H1 (cell line): ENCODE measurements around the gene RAD51B. TPM values are rescaled to one million over a fixed set of nuclear protein-coding genes. Genes with fewer than 3 reads are reported as not detected.

Source experiments
- CTCF ChIA-PET: fragments of 300-600 bp; sonication (Branson Sonifier 250); formaldehyde crosslinking; loops from one replicate; lab custom pipeline; 2021; ENCODE audit not compliant: partially characterized antibody; lab: Charles Lee
- POLR2A ChIA-PET: fragments of 300-600 bp; sonication (Branson Sonifier 250); formaldehyde crosslinking; loops from one replicate; lab custom pipeline; 2021; ENCODE audit warnings: inconsistent platforms; ENCODE audit not compliant: partially characterized antibody; lab: Charles Lee
- DNase-seq, 2 experiments: peaks; one replicate each; pipeline versions ENCODE4 v3.0.0 to v3.0.0-alpha.2; 2010 to 2022; ENCODE audit warnings: low spot score in 2 of 2, low read depth in 1 of 2, mixed read lengths in 1 of 2
- FAIRE-seq: peaks from 2 replicates; lab custom pipeline; 2011; peaks lifted over from hg19 to GRCh38; lab: Jason Lieb, UNC
- H2AFZ ChIP-seq: 2 replicates; pipeline ENCODE4 v1.8.1; 2012; ENCODE audit warnings: low read length, inconsistent platforms
- H2AK5ac ChIP-seq: 2 replicates; pipeline ENCODE4 v1.6.1; 2013; ENCODE audit warnings: low read depth, low read length
- H2BK120ac ChIP-seq: replicated peaks from 2 replicates; pipeline ENCODE3; 2013; ENCODE audit warnings: low read depth, low read length, inconsistent platforms
- H2BK12ac ChIP-seq: 2 replicates; pipeline ENCODE4 v1.6.1; 2013; ENCODE audit warnings: low read depth, low read length
- H2BK15ac ChIP-seq: 2 replicates; pipeline ENCODE4 v1.6.1; 2013; ENCODE audit warnings: low read length
- H2BK20ac ChIP-seq: 2 replicates; pipeline ENCODE4 v1.6.1; 2013; ENCODE audit warnings: low read length
- H2BK5ac ChIP-seq: 2 replicates; pipeline ENCODE4 v1.6.1; 2013; ENCODE audit warnings: low read depth, low read length
- H3K14ac ChIP-seq: 2 replicates; pipeline ENCODE4 v1.6.1; 2013; ENCODE audit warnings: inconsistent platforms; ENCODE audit not compliant: insufficient read length
- H3K18ac ChIP-seq: 2 replicates; pipeline ENCODE4 v1.6.1; 2013; ENCODE audit warnings: low read length; ENCODE audit errors: extremely low read depth
- H3K23ac ChIP-seq: 2 replicates; pipeline ENCODE4 v1.6.1; 2013; ENCODE audit warnings: inconsistent platforms; ENCODE audit not compliant: insufficient read length
- H3K23me2 ChIP-seq: 2 replicates; pipeline ENCODE4 v1.6.1; 2013; ENCODE audit warnings: low read depth, low read length
- H3K27ac ChIP-seq: 2 replicates; pipeline ENCODE4 v1.6.1; 2011; ENCODE audit warnings: low read depth, low read length, inconsistent platforms
- H3K27me3 ChIP-seq, 4 experiments: replicated peaks in 1 of 4; 1 replicate in 1 of 4; 2 replicates in 3 of 4; pipeline versions ENCODE4 v1.6.1 to v1.8.1; 2011 to 2013; ENCODE audit warnings: low read length in 3 of 4, mild to moderate bottlenecking in 3 of 4, inconsistent platforms in 2 of 4, mixed read lengths in 2 of 4, moderate library complexity in 1 of 4; ENCODE audit not compliant: control insufficient read depth in 3 of 4, insufficient read depth in 3 of 4; ENCODE audit errors: extremely low read depth in 1 of 4
- H3K36me3 ChIP-seq, 4 experiments: 2 replicates each; pipeline versions ENCODE4 v1.6.1 to v1.8.1; 2011 to 2013; ENCODE audit warnings: mild to moderate bottlenecking in 4 of 4, low read length in 3 of 4, moderate library complexity in 2 of 4, control low read depth in 1 of 4, inconsistent platforms in 1 of 4; ENCODE audit not compliant: insufficient read depth in 4 of 4, control insufficient read depth in 2 of 4
- H3K4ac ChIP-seq: replicated peaks from 2 replicates; pipeline ENCODE3; 2013; ENCODE audit warnings: low read length, low read depth, mixed read lengths, inconsistent platforms; ENCODE audit not compliant: insufficient read length
- H3K4me1 ChIP-seq, 4 experiments: replicated peaks in 1 of 4; 1 replicate in 1 of 4; 2 replicates in 3 of 4; pipeline versions ENCODE4 v1.6.1 to v1.8.1; 2011 to 2013; ENCODE audit warnings: low read length in 3 of 4, inconsistent platforms in 2 of 4, mixed read lengths in 1 of 4; ENCODE audit not compliant: insufficient read depth in 4 of 4, control insufficient read depth in 3 of 4
- H3K4me2 ChIP-seq, 2 experiments: 2 replicates each; pipeline versions ENCODE4 v1.6.1 to v1.8.1; 2011 to 2013; ENCODE audit warnings: low read depth in 2 of 2, low read length in 2 of 2, control low read depth in 1 of 2, inconsistent platforms in 1 of 2, mild to moderate bottlenecking in 1 of 2; ENCODE audit not compliant: insufficient read depth in 1 of 2
- H3K4me3 ChIP-seq, 4 experiments: fragments of 200-600, 300-600 bp in 1 of 4; sonication (generic), shearing (Covaris generic), sonication (Bioruptor Twin) in 1 of 4; 2 replicates each; pipeline versions ENCODE4 v1.5.1 to v1.8.1; 2011 to 2016; ENCODE audit warnings: low read length in 4 of 4, low read depth in 3 of 4, control low read depth in 2 of 4, inconsistent platforms in 2 of 4, mild to moderate bottlenecking in 2 of 4, mixed read lengths in 1 of 4, moderate library complexity in 1 of 4; ENCODE audit not compliant: insufficient read depth in 2 of 4; ENCODE audit errors: extremely low read depth in 1 of 4
- H3K56ac ChIP-seq: replicated peaks from 2 replicates; pipeline ENCODE3; 2013; ENCODE audit warnings: low read depth, mild to moderate bottlenecking, mixed read lengths, low read length, inconsistent platforms; ENCODE audit not compliant: insufficient read length
- H3K79me1 ChIP-seq: 2 replicates; pipeline ENCODE4 v1.6.1; 2013; ENCODE audit warnings: low read depth, low read length, control low read depth
- H3K79me2 ChIP-seq, 2 experiments: 2 replicates each; pipeline versions ENCODE4 v1.6.1 to v1.8.1; 2012 to 2013; ENCODE audit warnings: low read length in 2 of 2, mild to moderate bottlenecking in 2 of 2, inconsistent platforms in 1 of 2; ENCODE audit not compliant: insufficient read depth in 2 of 2, control insufficient read depth in 1 of 2
- H3K9ac ChIP-seq, 4 experiments: replicated peaks in 1 of 4; 1 replicate in 1 of 4; 2 replicates in 3 of 4; pipeline versions ENCODE4 v1.6.1 to v1.8.1; 2011 to 2013; ENCODE audit warnings: low read depth in 3 of 4, low read length in 3 of 4, control low read depth in 2 of 4, mild to moderate bottlenecking in 2 of 4, moderate library complexity in 2 of 4, inconsistent platforms in 1 of 4; ENCODE audit errors: extremely low read depth in 1 of 4
- H3K9me3 ChIP-seq, 2 experiments: 2 replicates each; pipeline versions ENCODE4 v1.6.1 to v1.8.1; 2012 to 2013; ENCODE audit warnings: mild to moderate bottlenecking in 2 of 2, moderate library complexity in 2 of 2, control low read depth in 1 of 2, inconsistent platforms in 1 of 2, low read depth in 1 of 2, low read length in 1 of 2, mixed read lengths in 1 of 2; ENCODE audit not compliant: insufficient read depth in 2 of 2
- H4K20me1 ChIP-seq, 2 experiments: replicated peaks in 1 of 2; 2 replicates each; pipeline versions ENCODE3 to v1.8.1; 2011 to 2013; ENCODE audit warnings: inconsistent platforms in 2 of 2, low read length in 2 of 2, mild to moderate bottlenecking in 1 of 2; ENCODE audit not compliant: insufficient read depth in 2 of 2, control insufficient read depth in 1 of 2
- H4K5ac ChIP-seq: 2 replicates; pipeline ENCODE4 v1.6.1; 2013; ENCODE audit warnings: low read length, low read depth, mixed read lengths, inconsistent platforms; ENCODE audit not compliant: insufficient read length
- H4K8ac ChIP-seq: 2 replicates; pipeline ENCODE4 v1.8.0; 2013; ENCODE audit warnings: mild to moderate bottlenecking, moderate library complexity, low read length, inconsistent platforms; ENCODE audit not compliant: insufficient read depth; ENCODE audit errors: extremely low read depth
- H4K91ac ChIP-seq: replicated peaks from 2 replicates; pipeline ENCODE3; 2013; ENCODE audit warnings: low read length, mixed read lengths, inconsistent platforms; ENCODE audit not compliant: insufficient read length
- ATF2 ChIP-seq: IDR thresholded peaks from 2 replicates; pipeline ENCODE4 v1.6.1; 2012; ENCODE audit warnings: low read length, inconsistent platforms
- CHD1 ChIP-seq: IDR thresholded peaks from 2 replicates; pipeline ENCODE4 v1.6.1; 2012; ENCODE audit warnings: low read depth, low read length, improper control_type of control experiment
- E2F6 ChIP-seq: IDR thresholded peaks from 2 replicates; pipeline ENCODE4 v1.6.1; 2012; ENCODE audit warnings: inconsistent platforms
- EZH2 ChIP-seq: fragments of 200-600 bp; sonication (generic); IDR thresholded peaks from 2 replicates; pipeline ENCODE4 v1.7.1; 2012; ENCODE audit warnings: low read depth, mild to moderate bottlenecking, moderate library complexity, low read length, inconsistent platforms; ENCODE audit not compliant: severe bottlenecking
- GABPA ChIP-seq: IDR thresholded peaks from 2 replicates; pipeline ENCODE4 v1.6.1; 2011; ENCODE audit warnings: mild to moderate bottlenecking, low read length, moderate library complexity, borderline replicate concordance; ENCODE audit not compliant: insufficient read depth
- SIN3A ChIP-seq, 2 experiments: IDR thresholded peaks in 1 of 2; conservative IDR thresholded peaks in 1 of 2; 2 replicates each; pipeline ENCODE4 v1.6.1; 2011 to 2012; ENCODE audit warnings: low read length in 2 of 2, improper control_type of control experiment in 1 of 2, low read depth in 1 of 2, mild to moderate bottlenecking in 1 of 2
- SP2 ChIP-seq: IDR thresholded peaks from 2 replicates; pipeline ENCODE4 v1.6.1; 2012; ENCODE audit warnings: mild to moderate bottlenecking, low read length, inconsistent platforms
- TAF1 ChIP-seq: IDR thresholded peaks from 2 replicates; pipeline ENCODE4 v1.6.1; 2011; ENCODE audit warnings: mild to moderate bottlenecking, low read depth, low read length
- TEAD4 ChIP-seq: IDR thresholded peaks from 2 replicates; pipeline ENCODE4 v1.6.1; 2012; ENCODE audit warnings: low read depth, low read length, inconsistent platforms, mixed read lengths
- YY1 ChIP-seq: IDR thresholded peaks from 2 replicates; pipeline ENCODE4 v1.6.1; 2011; ENCODE audit warnings: low read depth, mild to moderate bottlenecking, low read length
- ZNF274 ChIP-seq: IDR thresholded peaks from 2 replicates; pipeline ENCODE4 v1.7.0; 2012; ENCODE audit warnings: low read length, borderline replicate concordance; ENCODE audit errors: extremely low read depth
- WGBS, 2 experiments: shearing (Covaris generic) in 1 of 2; methylation state at CpG; one replicate each; pipeline versions ENCODE4 v1.1.6 to v1.1.7; 2013 to 2015; ENCODE audit warnings: low lambda C conversion rate in 2 of 2, mixed read lengths in 2 of 2, inconsistent platforms in 1 of 2, low coverage in 1 of 2, missing lambda C conversion rate in 1 of 2; ENCODE audit not compliant: insufficient replicate concordance in 2 of 2, insufficient coverage in 1 of 2, insufficient read length in 1 of 2; ENCODE audit errors: extremely low coverage in 1 of 2, missing lambda C conversion rate in 1 of 2; 5-methylcytosine and 5-hydroxymethylcytosine counted together
- polyA plus RNA-seq, 7 experiments: library from polyadenylated mRNA; depleted of rRNA in 3 of 7; stranded (reverse) in 5 of 7; unstranded in 2 of 7; fragments of >200 nt in 5 of 7; fragments of 200-250 nt in 2 of 7; gene quantifications; 1 replicate in 5 of 7; 2 replicates in 1 of 7; 4 replicates in 1 of 7; pipeline versions ENCODE4 v1.2.1 to v1.2.3, GENCODE V29; 2011 to 2013; ENCODE audit warnings: missing spikeins in 2 of 7, mixed read lengths in 2 of 7
- total RNA-seq: library from RNA; stranded (reverse); fragmentation: NEBNext Ultra II Directional; extraction: Animal tissue kit (Norgen Biotek cat#: 25700); gene quantifications from 2 replicates; pipeline ENCODE4 v1.2.1, GENCODE V29; 2021

The RAD51B gene
- total and polyA plus RNA-seq, 2 of the 8 experiments (the other 6 are each of a cell fraction or from before 2014, with no cell fraction given): 3.9 to 14.9 TPM

GRCh38 chr14:68374682-68375081 is 555.1 kb downstream of the RAD51B start:
- 94% methylated on average over 7 of the region's 7 CpGs; no CpG with 5 or more reads in 1 of the 2 experiments for WGBS, 2 experiments
- no peak overlapping the region for H2BK120ac ChIP-seq
- no peak for TF ChIP-seq TAF1
- no peak for TF ChIP-seq E2F6
- no peak for TF ChIP-seq ATF2
- TF ChIP-seq ZNF274: no peak
- TF ChIP-seq YY1: no peak
- TF ChIP-seq EZH2: no peak
- TF ChIP-seq SIN3A (conservative IDR thresholded peaks at IDR 0.05 in 1 of 2, IDR thresholded peaks at IDR 0.05 in 1 of 2; ENCODE audit: low read depth in 1 of 2, low read length in 2 of 2): no peak
- no peak for TF ChIP-seq TEAD4
- no peak for TF ChIP-seq SP2
- TF ChIP-seq CHD1: no peak
- no peak for TF ChIP-seq GABPA

More at GRCh38 chr14:68374682-68375081, 555.1 kb downstream of the RAD51B start:
- Histone ChIP-seq H3K23me2 (no peaks in the 10 kb centered on the region), H2BK20ac (no peak overlapping the region), H3K36me3 (no peaks in the 10 kb centered on the region), H3K27ac (no peak overlapping the region), H2AK5ac (peak overlapping the region; percentile 70; the same call in 1 of the 2 replicates), H4K91ac (no peak overlapping the region), H3K56ac (no peak overlapping the region), H3K4me1 (peaks cover 0 to 6% (median 4%) of the 10 kb centered on the region in 4 experiments; a peak in 3 of 7 replicates), H3K27me3 (no peaks in the 10 kb centered on the region), H4K20me1 (no peaks in the 10 kb centered on the region), H4K8ac (no peak overlapping the region), H3K4me3 (no peak overlapping the region), H3K14ac (no peak overlapping the region), H3K79me2 (no peaks in the 10 kb centered on the region), H2BK12ac (0 out of 2 replicates have a peak overlapping the region, but pooled peaks have one; percentile 5), H4K5ac (no peak overlapping the region), H3K23ac (no peak overlapping the region), H2AFZ (no peak overlapping the region), H3K4ac (no peak overlapping the region), H3K79me1 (no peaks in the 10 kb centered on the region), H3K9ac (no peak overlapping the region), H3K4me2 (no peak overlapping the region), H2BK5ac (no peak overlapping the region), H3K9me3 (no peaks in the 10 kb centered on the region), H3K18ac (peak overlapping the region; percentile 16; the same call in 1 of the 2 replicates), H2BK15ac (no peak overlapping the region)
- no peak for FAIRE-seq
- no peak for DNase-seq
- ChIA-PET POLR2A (interaction anchor here (1.3 to 1.9 kb wide), 4 partner anchors 9 to 254 kb away, joined by 3 to 5 read pairs (median 4); no protein-coding TSS in a partner anchor), CTCF (interaction anchor here (0.6 to 1.9 kb wide), 12 partner anchors 8 to 415 kb away, joined by 3 to 10 read pairs (median 4); no protein-coding TSS in a partner anchor)
